Colonic mucosa (tissue), 4 donors: Measurements from ENCODE around the gene CLEC16A. TPM values are rescaled to one million over a fixed set of nuclear protein-coding genes. Genes with fewer than 3 reads are reported as not detected.
A peak's percentile ranks its signal among the peaks of the same experiment; 100 is the strongest.
"Not testable (repeated sequence)": the region's sequence is repeated elsewhere in the genome, so short reads cannot be mapped to it uniquely, and the experiment has no call there.

Experiments
- DNase-seq: peaks from one replicate; pipeline ENCODE4 v3.0.0-alpha.2; 2020
- H3K27ac ChIP-seq: fragments of 200-600 bp; one replicate; pipeline ENCODE4 v1.8.0; 2021
- H3K27me3 ChIP-seq: fragments of 200-600 bp; one replicate; pipeline ENCODE4 v1.8.0; 2021
- H3K36me3 ChIP-seq: fragments of 200-600 bp; one replicate; pipeline ENCODE4 v1.8.0; 2021
- H3K4me1 ChIP-seq: fragments of 200-600 bp; one replicate; pipeline ENCODE4 v1.8.0; 2021; ENCODE audit warnings: mild to moderate bottlenecking
- H3K4me3 ChIP-seq: fragments of 200-600 bp; one replicate; pipeline ENCODE4 v1.8.0; 2021
- H3K9ac ChIP-seq, 2 donors: one replicate each; pipeline ENCODE4 v1.7.0; 2013; ENCODE audit warnings: control low read depth in 2 of 2, low read depth in 2 of 2, low read length in 2 of 2
- H3K9me3 ChIP-seq: fragments of 200-600 bp; one replicate; pipeline ENCODE4 v1.8.0; 2021
- CTCF ChIP-seq: fragments of 200-600 bp; IDR thresholded peaks from one replicate; pipeline ENCODE4 v1.8.0; 2022; ENCODE audit warnings: antibody characterized with exemption, mild to moderate bottlenecking
- intact Hi-C: fragments of 100-400 bp; cut with DNase I; formaldehyde crosslinking; loops from one replicate; pipeline ENCODE4 v1.14.1; 2022
- total RNA-seq, 2 donors: library from RNA; stranded (reverse); fragmentation: NEBNext Ultra II Directional in 1 of 2; extraction: Animal tissue kit (Norgen Biotek cat#: 25700) in 1 of 2; gene quantifications; one replicate each; pipeline ENCODE4 v1.2.1, GENCODE V29; 2021
- donor health status: healthy.
- donor health status: DM: no; HTN: no; CAD: no.
- donor health status: DM: no; HTN: no; CAD: no.

CLEC16A gene
- total RNA-seq, 2 donors from 2014 or later, result 24.9 to 29.6 TPM

- no peak overlapping the region for H3K9ac ChIP-seq
- no peaks in the 10 kb centered on the region for H3K9me3 ChIP-seq
- no peaks in the 10 kb centered on the region for H3K27me3 ChIP-seq
- no peak overlapping the region for H3K27ac ChIP-seq
- no peak overlapping the region for H3K4me3 ChIP-seq
- H3K4me1 ChIP-seq, result no peaks in the 10 kb centered on the region
- no peaks in the 10 kb centered on the region for H3K36me3 ChIP-seq
- intact Hi-C loops, result no loop called here
- TF ChIP-seq CTCF, result no peak
- DNase-seq, result no peak
Observed at GRCh38 chr16:11218604-11218962, 274.2 kb downstream of the CLEC16A start.

GRCh38 chr16:11219178-11219577 lies 274.8 kb downstream of the CLEC16A start:
- Histone ChIP-seq H3K27me3 (no peaks in the 10 kb centered on the region), H3K27ac (no peak overlapping the region), H3K9me3 (no peaks in the 10 kb centered on the region), H3K9ac (no peak overlapping the region), H3K36me3 (no peaks in the 10 kb centered on the region), H3K4me1 (no peaks in the 10 kb centered on the region), H3K4me3 (no peak overlapping the region)
- DNase-seq, result no peak
- intact Hi-C loops, result no loop called here
- TF ChIP-seq CTCF, result no peak

GRCh38 chr16:11220507-11220906 lies 276.1 kb downstream of the CLEC16A start:
- not testable (repeated sequence) for H3K9ac ChIP-seq, H3K9me3 ChIP-seq, H3K4me3 ChIP-seq

GRCh38 chr16:11224096-11224893 lies 279.9 kb downstream of the CLEC16A start:
- no peaks in the 10 kb centered on the region for H3K9me3 ChIP-seq
- peak overlapping the region; percentile 53 for H3K27ac ChIP-seq
- intact Hi-C loops, result no loop called here
- TF ChIP-seq CTCF, result no peak
- no peaks in the 10 kb centered on the region for H3K27me3 ChIP-seq
- H3K4me3 ChIP-seq, result no peak overlapping the region
- H3K9ac ChIP-seq, result no peak overlapping the region
- H3K36me3 ChIP-seq, result no peaks in the 10 kb centered on the region
- peak; percentile 51 for DNase-seq
- H3K4me1 ChIP-seq, result no peaks in the 10 kb centered on the region

More at GRCh38 chr16:11220507-11220906, 276.1 kb downstream of the CLEC16A start:
- DNase-seq, H3K4me1 ChIP-seq, H3K27ac ChIP-seq, H3K27me3 ChIP-seq, intact Hi-C loops, H3K36me3 ChIP-seq: not testable (repeated sequence)

GRCh38 chr16:11224894-11225676 lies 280.7 kb downstream of the CLEC16A start:
- H3K27me3 ChIP-seq, result no peaks in the 10 kb centered on the region
- no peaks in the 10 kb centered on the region for H3K4me1 ChIP-seq
- no peaks in the 10 kb centered on the region for H3K9me3 ChIP-seq
- H3K9ac ChIP-seq, result peak overlapping the region in 1 of 2 donors; percentile 35
- intact Hi-C loops, result no loop called here
- no peak overlapping the region for H3K4me3 ChIP-seq
- peak; percentile 33 for DNase-seq
- TF ChIP-seq CTCF, result no peak
- no peaks in the 10 kb centered on the region for H3K36me3 ChIP-seq
- peak overlapping the region; percentile 53 for H3K27ac ChIP-seq
